Kidney epithelial cell (primary cell): ENCODE measurements around the gene PCK2. TPM values are rescaled to one million over a fixed set of nuclear protein-coding genes. Genes with fewer than 3 reads are reported as not detected.

ENCODE experiments used
- DNase-seq: peaks from one replicate; pipeline ENCODE4 v3.0.0-alpha.2; 2010; ENCODE audit warnings: low read depth
- H3K27me3 ChIP-seq: 2 replicates; pipeline ENCODE4 v1.6.0; 2011; ENCODE audit warnings: low read length; ENCODE audit not compliant: control insufficient read depth, insufficient read depth
- H3K36me3 ChIP-seq: 2 replicates; pipeline ENCODE4 v1.5.1; 2011; ENCODE audit warnings: low read length; ENCODE audit not compliant: control insufficient read depth, insufficient read depth
- H3K4me3 ChIP-seq: 2 replicates; pipeline ENCODE4 v1.5.1; 2011; ENCODE audit warnings: low read depth, mild to moderate bottlenecking, control low read depth, low read length
- total RNA-seq: library from RNA; depleted of rRNA; stranded (reverse); fragments of >200 nt; gene quantifications from 2 replicates; pipeline ENCODE4 v1.2.3, GENCODE V29; 2015
- TF ChIP-seq, protein P1 (sequence below): IDR thresholded peaks from 2 replicates; pipeline ENCODE4 v1.5.1; 2011; ENCODE audit warnings: mild to moderate bottlenecking, moderate library complexity, low read length, control low read depth, inconsistent platforms; ENCODE audit not compliant: insufficient read depth, poor library complexity, severe bottlenecking

PCK2 gene
- total RNA-seq, 1 donor from 2014 or later = 127 TPM

DNA sequence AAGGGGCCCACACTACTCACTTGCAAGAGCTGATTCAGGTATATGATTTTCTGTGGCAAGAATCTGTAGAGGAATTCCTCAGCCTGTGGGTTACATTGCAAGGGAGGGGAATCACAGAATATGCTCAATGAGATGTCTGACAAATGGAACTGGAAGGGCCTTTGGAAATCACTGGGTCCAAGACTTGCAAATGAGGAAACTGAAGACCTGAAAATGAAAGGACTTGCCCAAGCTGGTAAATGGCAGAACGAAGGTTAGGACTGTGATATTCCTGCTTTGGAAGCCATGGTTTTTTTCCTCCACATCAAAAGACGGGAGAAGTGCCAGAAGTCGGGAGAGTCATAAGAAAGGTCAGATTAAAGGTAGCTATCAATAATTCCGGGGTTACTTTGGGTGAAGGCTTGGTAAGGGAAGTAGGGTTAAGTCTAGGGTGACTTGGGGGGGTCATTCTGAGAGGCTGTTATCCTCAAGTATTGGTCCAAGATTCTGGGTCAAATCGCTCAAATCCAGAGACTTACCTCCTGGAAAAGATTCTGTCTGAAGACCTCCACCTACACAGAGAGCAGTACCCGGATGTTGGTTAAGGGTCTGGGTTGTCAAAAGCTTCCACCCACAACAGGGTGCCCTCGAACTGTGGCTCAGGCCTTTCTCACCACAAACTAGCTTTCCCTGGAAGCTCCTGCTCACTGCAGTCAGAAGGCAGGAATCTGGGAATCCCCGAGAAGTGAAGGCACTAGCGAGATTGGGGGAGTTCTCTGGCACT, 51.8 kb downstream of the PCK2 start:
- DNase-seq = no peak
- no peaks in the 10 kb centered on the region for H3K27me3 ChIP-seq
- TF ChIP-seq, protein P1, sequence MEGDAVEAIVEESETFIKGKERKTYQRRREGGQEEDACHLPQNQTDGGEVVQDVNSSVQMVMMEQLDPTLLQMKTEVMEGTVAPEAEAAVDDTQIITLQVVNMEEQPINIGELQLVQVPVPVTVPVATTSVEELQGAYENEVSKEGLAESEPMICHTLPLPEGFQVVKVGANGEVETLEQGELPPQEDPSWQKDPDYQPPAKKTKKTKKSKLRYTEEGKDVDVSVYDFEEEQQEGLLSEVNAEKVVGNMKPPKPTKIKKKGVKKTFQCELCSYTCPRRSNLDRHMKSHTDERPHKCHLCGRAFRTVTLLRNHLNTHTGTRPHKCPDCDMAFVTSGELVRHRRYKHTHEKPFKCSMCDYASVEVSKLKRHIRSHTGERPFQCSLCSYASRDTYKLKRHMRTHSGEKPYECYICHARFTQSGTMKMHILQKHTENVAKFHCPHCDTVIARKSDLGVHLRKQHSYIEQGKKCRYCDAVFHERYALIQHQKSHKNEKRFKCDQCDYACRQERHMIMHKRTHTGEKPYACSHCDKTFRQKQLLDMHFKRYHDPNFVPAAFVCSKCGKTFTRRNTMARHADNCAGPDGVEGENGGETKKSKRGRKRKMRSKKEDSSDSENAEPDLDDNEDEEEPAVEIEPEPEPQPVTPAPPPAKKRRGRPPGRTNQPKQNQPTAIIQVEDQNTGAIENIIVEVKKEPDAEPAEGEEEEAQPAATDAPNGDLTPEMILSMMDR = no peak

DNA sequence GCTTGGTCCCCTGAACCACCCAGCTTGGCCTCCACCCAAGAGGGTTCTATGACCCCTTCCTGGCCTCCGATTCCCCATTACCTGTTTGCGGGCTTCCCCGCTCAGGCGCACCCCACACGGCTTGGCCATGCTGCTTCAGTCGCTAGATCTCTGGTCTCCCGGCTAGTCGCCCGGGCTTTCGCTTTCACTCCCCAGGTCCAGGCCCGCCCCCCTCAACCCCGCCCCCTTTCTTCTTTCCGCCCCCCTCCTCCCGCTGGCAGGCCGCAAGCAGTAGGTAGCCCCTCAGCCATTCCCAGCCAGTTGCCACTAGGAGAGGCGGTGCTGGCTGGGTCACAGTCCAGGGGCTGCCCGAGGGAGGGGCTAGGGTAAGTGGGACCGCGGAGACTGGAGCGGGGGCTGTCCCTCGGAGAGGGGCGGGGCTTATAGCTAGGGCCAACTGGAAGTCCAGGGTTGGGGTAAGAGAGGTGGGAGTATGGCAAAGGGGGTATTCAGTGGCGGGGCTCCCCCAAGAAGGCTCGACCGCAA, 52.4 kb downstream of the PCK2 start, which contains the start of gene PSME2:
PSME2 (minus strand) TSS at position 158 of the 525 bp plus-strand sequence; CDS start at position 129, 29 bp downstream.
- Histone ChIP-seq H3K36me3 (peaks cover 7% of the 10 kb centered on the region), H3K4me3 (peak within 1 kb of the TSS; percentile 89), H3K27me3 (no peaks in the 10 kb centered on the region)
- peak; percentile 92 for DNase-seq
- TF ChIP-seq, protein P1 = no peak

More for the DNA sequence above, 51.8 kb downstream of the PCK2 start:
- Histone ChIP-seq H3K4me3 (peak overlapping the region; percentile 89), H3K36me3 (peaks cover 4% of the 10 kb centered on the region)

DNA sequence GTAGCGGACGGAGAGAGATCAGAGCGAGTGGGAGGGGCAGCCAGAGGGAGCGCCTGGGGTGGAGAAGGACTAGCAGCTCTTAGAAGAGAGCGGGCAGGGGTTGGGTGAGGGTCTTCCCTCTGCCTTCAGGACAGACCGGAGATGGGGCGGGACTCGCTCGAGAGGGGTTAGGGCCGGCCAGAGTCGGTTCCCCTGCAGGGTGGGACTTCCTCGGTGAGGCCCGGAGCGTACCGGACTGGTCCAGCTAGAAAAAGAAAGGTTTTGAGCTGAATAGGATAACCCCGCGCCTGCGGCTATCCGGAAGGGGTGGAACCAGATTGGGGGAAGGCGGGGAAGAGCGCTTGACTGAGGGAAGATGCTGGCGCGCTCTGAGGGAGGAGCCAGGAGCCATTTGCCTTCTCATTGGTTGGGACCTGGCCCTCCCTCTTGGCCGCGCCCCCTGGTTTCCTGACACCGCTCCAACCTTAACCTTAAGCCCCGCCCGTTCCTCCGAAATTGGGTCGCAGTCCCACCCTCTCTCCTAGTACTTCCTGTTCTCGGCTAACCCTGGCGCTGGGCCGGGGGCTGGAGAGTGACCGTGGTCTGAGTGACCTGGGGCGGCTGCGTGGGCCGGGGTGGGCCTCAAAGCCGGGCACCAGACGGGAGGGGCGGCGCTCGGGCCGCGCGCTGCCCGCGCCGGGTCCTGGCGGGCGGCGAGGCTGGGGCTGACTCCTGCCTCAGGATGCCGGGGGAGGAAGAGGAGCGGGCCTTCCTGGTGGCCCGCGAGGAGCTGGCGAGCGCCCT, 53.1 kb downstream of the PCK2 start, which contains the start of gene RNF31:
RNF31 (plus strand) TSS at position 521 of the 783 bp plus-strand sequence; CDS start at position 722, 201 bp downstream.
- Histone ChIP-seq H3K27me3 (no peaks in the 10 kb centered on the region), H3K36me3 (peaks cover 8% of the 10 kb centered on the region), H3K4me3 (peak within 1 kb of the TSS; percentile 89)
- peak; percentile 92 for DNase-seq
- TF ChIP-seq, protein P1 = no peak

DNA sequence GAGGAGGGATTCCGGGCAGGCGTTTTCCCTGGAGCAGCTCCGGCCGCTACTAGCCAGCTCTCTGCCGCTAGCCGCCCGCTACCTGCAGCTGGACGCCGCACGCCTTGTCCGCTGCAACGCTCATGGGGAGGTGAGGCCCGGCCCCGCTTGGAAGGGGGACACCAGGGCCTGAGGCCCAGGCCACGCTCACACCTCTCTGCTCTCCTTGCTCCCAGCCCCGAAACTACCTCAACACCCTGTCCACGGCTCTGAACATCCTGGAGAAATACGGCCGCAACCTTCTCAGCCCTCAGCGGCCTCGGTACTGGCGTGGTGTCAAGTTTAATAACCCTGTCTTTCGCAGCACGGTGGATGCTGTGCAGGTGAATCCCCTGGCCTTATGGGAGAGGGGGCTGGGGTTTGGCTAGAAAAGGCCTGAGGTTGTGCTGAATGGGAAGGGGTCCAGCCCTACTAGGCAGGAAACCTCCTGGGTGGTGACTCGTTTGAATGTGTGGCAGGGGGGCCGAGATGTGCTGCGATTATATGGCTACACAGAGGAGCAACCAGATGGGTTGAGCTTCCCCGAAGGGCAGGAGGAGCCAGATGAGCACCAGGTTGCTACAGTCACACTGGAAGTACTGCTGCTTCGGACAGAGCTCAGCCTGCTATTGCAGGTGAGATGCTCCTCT, 53.8 kb downstream of the PCK2 start:
- peak overlapping the region; percentile 89 for H3K4me3 ChIP-seq
- no peak for DNase-seq
- H3K36me3 ChIP-seq = peaks cover 8% of the 10 kb centered on the region
- TF ChIP-seq, protein P1 = no peak
- no peaks in the 10 kb centered on the region for H3K27me3 ChIP-seq

DNA sequence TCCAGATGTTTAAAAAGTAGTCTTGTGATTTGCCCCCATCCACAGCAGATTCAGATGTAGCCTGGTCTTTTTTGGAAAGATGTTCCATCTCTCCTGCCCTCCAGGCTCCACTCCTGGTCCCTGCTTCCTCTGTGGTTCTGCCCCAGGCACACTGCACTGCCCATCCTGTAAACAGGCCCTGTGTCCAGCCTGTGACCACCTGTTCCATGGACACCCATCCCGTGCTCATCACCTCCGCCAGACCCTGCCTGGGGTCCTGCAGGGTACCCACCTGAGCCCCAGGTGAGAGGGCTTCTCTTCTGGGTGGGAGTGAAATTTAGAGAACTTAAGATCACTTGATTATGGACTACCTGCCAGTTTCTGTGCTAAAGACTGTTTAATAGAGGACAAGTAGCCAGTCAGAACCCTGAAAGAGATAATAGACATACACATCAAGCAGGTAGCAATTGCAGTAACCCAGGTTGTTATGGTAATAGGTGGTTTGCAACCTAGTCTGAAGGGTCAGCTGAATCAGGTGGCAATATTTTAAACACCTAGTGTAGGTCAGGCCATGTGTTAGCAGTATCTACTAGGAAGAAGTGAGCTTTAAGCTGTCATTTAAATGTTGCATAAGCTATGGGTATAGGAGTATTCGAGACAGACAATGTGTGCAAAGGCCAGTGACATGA, 55.3 kb downstream of the PCK2 start:
- Histone ChIP-seq H3K27me3 (no peaks in the 10 kb centered on the region), H3K4me3 (no peak overlapping the region), H3K36me3 (peaks cover 8% of the 10 kb centered on the region)
- no peak for DNase-seq
- TF ChIP-seq, protein P1 = no peak
